Skin epidermis (tissue), 12 donors: ENCODE data around the gene RAPH1.
"Not testable (repeated sequence)": the region's sequence is repeated elsewhere in the genome, so short reads cannot be mapped to it uniquely, and the experiment has no call there.

Experiments
- H3K27ac ChIP-seq, 21 experiments: fragments of 200-600 bp; sonication (generic) in 11 of 21; one replicate each; pipeline ENCODE4 v1.5.0; 2020; ENCODE audit warnings: mild to moderate bottlenecking in 3 of 21, inconsistent platforms in 2 of 21, moderate library complexity in 2 of 21
- H3K4me3 ChIP-seq, 7 experiments: fragments of 200-600 bp; sonication (generic) in 2 of 7; one replicate each; pipeline ENCODE4 v1.5.0; 2020; ENCODE audit warnings: inconsistent platforms in 2 of 7, mild to moderate bottlenecking in 2 of 7, moderate library complexity in 1 of 7

Gene RAPH1

GRCh38 chr2:203441463-203441862, 93.6 kb downstream of the RAPH1 start:
- H3K27ac ChIP-seq, result no peak overlapping the region
- no peak overlapping the region for H3K4me3 ChIP-seq

- Histone ChIP-seq H3K27ac (no peak overlapping the region), H3K4me3 (no peak overlapping the region)
Measured at GRCh38 chr2:203440671-203441070, 94.4 kb downstream of the RAPH1 start.

- no peak overlapping the region for H3K4me3 ChIP-seq
Measured at GRCh38 chr2:203438528-203438927, 96.6 kb downstream of the RAPH1 start.

GRCh38 chr2:203437511-203437910, 97.6 kb downstream of the RAPH1 start:
- Histone ChIP-seq H3K27ac (no peak overlapping the region), H3K4me3 (no peak overlapping the region)

More at GRCh38 chr2:203438528-203438927, 96.6 kb downstream of the RAPH1 start:
- no peak overlapping the region for H3K27ac ChIP-seq

GRCh38 chr2:203436496-203436895, 98.6 kb downstream of the RAPH1 start:
- no peak overlapping the region for H3K4me3 ChIP-seq
- no peak overlapping the region for H3K27ac ChIP-seq

- no peak overlapping the region for H3K4me3 ChIP-seq
- H3K27ac ChIP-seq, result peak overlapping the region in 1 of 21 experiments; percentile 51
Measured at GRCh38 chr2:203432811-203433210, 102.3 kb downstream of the RAPH1 start.

- H3K4me3 ChIP-seq, result no peak overlapping the region
- H3K27ac ChIP-seq, result no peak overlapping the region
Measured at GRCh38 chr2:203431391-203432185, 103.5 kb downstream of the RAPH1 start.

GRCh38 chr2:203429643-203430042, 105.5 kb downstream of the RAPH1 start:
- peak overlapping the region in 1 of 21 experiments; percentile 49 for H3K27ac ChIP-seq

GRCh38 chr2:203427061-203427460, 108.0 kb downstream of the RAPH1 start:
- Histone ChIP-seq H3K4me3 (no peak overlapping the region), H3K27ac (peak overlapping the region in 1 of 21 experiments; percentile 35)

More at GRCh38 chr2:203429643-203430042, 105.5 kb downstream of the RAPH1 start:
- not testable (repeated sequence) for H3K4me3 ChIP-seq

- Histone ChIP-seq H3K4me3 (no peak overlapping the region), H3K27ac (no peak overlapping the region)
Measured at GRCh38 chr2:203418271-203418670, 116.8 kb downstream of the RAPH1 start.

- Histone ChIP-seq H3K27ac (no peak overlapping the region), H3K4me3 (no peak overlapping the region)
Measured at GRCh38 chr2:203413796-203414195, 121.3 kb downstream of the RAPH1 start.

- Histone ChIP-seq H3K27ac (peak overlapping the region in 1 of 21 experiments; percentile 38), H3K4me3 (no peak overlapping the region)
Measured at GRCh38 chr2:203412546-203413331, 122.4 kb downstream of the RAPH1 start.

GRCh38 chr2:203407496-203407895, 127.6 kb downstream of the RAPH1 start:
- no peak overlapping the region for H3K27ac ChIP-seq

GRCh38 chr2:203404996-203405395, 130.1 kb downstream of the RAPH1 start:
- no peak overlapping the region for H3K4me3 ChIP-seq
- no peak overlapping the region for H3K27ac ChIP-seq

More at GRCh38 chr2:203407496-203407895, 127.6 kb downstream of the RAPH1 start:
- no peak overlapping the region for H3K4me3 ChIP-seq

GRCh38 chr2:203400805-203401585, 134.1 kb downstream of the RAPH1 start:
- H3K27ac ChIP-seq, result no peak overlapping the region
- no peak overlapping the region for H3K4me3 ChIP-seq

GRCh38 chr2:203399031-203399430, 136.1 kb downstream of the RAPH1 start:
- Histone ChIP-seq H3K4me3 (no peak overlapping the region), H3K27ac (no peak overlapping the region)

- Histone ChIP-seq H3K27ac (no peak overlapping the region), H3K4me3 (no peak overlapping the region)
Measured at GRCh38 chr2:203396667-203397066, 138.4 kb downstream of the RAPH1 start.

GRCh38 chr2:203395858-203396257, 139.2 kb downstream of the RAPH1 start:
- H3K27ac ChIP-seq, result no peak overlapping the region

GRCh38 chr2:203394519-203395227, 140.4 kb downstream of the RAPH1 start:
- no peak overlapping the region for H3K4me3 ChIP-seq
- no peak overlapping the region for H3K27ac ChIP-seq

More at GRCh38 chr2:203395858-203396257, 139.2 kb downstream of the RAPH1 start:
- no peak overlapping the region for H3K4me3 ChIP-seq
